ENCODE data around the gene SAMD14. TPM values are rescaled to one million over a fixed set of nuclear protein-coding genes. Genes with fewer than 3 reads are reported as not detected.

The SAMD14 gene
- total RNA-seq, 1 donor from 2014 or later, result 3.6 TPM

DNA sequence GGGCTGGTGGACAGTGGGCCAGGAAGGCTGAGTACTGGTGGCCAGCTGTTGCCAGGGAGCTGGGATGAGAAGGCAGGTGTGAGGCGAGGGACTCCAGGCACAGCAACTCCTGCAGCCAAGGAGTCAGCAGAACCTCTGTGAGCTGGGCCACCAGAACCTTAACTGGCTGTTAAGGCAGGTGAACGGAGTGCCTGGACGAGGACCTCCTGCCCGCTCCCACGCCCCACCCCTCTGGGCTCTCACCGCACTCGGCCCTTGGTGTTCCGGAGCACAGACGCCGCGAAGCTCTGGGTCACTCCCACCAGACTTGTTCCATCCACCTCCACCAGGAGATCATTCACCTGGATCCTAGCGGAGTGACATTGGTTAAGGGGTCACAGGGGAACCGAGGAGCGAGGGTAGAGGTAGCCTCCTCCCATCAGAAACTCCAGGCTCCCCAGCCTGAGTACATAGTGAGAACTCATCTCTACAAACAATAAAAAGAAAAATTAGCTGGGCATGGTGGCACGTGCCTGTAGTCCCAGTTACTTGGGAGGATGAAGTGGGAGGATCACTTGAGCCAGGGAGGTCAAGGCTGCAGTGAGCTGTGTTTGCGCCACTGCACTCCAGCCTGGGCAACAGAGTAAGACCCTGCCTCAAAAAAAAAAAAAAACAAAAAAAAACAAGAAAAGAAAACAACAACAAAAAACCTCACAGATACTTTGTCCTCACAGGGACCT lies 11.2 kb upstream of the SAMD14 start:
- H3K27me3 Mint-ChIP-seq (ENCODE audit: insufficient read depth), result no peaks in the 10 kb centered on the region

DNA sequence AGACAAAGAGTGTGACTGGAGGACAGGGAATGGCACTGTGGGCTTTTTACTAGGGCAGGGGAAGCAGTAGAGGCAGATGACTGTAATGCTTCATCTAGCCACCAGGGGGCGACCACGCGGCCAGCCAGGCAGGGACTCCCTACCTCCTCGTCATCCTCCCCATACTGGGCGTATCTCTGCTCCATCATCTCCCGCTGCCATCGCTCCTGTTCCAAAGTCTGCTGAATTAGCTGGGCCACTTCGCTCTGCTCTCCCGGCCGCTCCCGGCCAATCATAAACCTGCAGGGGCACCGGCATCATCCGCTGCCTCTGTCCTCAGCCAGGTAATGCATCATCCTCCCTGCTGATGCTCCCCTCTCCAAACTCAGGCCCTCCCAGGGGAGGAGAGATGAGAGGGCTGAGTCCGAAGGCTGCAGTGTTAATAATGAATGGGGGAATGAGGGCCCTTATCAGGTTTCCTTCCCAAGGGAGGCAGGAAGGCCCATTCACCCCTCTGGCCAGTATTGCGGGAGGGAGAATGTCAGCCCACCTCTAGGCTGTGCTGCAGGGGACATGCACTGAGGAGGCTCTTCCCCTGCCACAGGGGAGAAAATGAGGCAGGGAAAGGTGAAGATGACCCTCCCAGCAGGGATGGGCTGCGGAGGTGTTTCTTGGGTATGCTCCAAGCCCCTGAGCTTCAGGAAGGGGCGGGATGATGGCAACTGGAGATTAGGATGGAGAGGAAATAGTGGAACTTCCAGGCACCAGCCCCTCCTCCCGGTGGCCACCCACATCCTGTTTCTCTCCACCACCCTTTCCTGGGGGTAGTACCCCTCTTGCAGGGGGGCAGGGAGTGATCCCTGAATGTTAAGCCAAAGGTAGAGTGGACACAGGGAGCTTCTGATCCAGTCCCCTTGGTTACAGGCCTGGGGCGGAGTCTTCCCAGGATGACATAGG lies 10.3 kb upstream of the SAMD14 start:
- H3K27ac Mint-ChIP-seq, result peak overlapping the region; percentile 79
- no peaks in the 10 kb centered on the region for H3K9me3 Mint-ChIP-seq
- no peaks in the 10 kb centered on the region for H3K27me3 Mint-ChIP-seq (ENCODE audit: insufficient read depth)
- peak; percentile 74 for DNase-seq (ENCODE audit: low spot score)
- H3K36me3 Mint-ChIP-seq (ENCODE audit: low read depth), result peaks cover 79% of the 10 kb centered on the region
- intact Hi-C loops (cut with micrococcal nuclease), result loop anchor here (1.0 to 2.0 kb wide), 5 partner anchors 11 to 157 kb away; no protein-coding TSS in a partner anchor
- peak overlapping the region; percentile 72 for H3K4me3 Mint-ChIP-seq
- peaks cover 80% of the 10 kb centered on the region for H3K4me1 Mint-ChIP-seq (ENCODE audit: low read depth)

More for the DNA sequence above, 11.2 kb upstream of the SAMD14 start:
- no peaks in the 10 kb centered on the region for H3K9me3 Mint-ChIP-seq
- peak overlapping the region; percentile 87 for H3K27ac Mint-ChIP-seq
- peaks cover 90% of the 10 kb centered on the region for H3K4me1 Mint-ChIP-seq (ENCODE audit: low read depth)
- peak overlapping the region; percentile 72 for H3K4me3 Mint-ChIP-seq
- no peak for DNase-seq (ENCODE audit: low spot score)
- intact Hi-C loops (cut with micrococcal nuclease), result loop anchor here (2.0 kb wide), 1 partner anchor 58 kb away; no protein-coding TSS in a partner anchor
- peaks cover 79% of the 10 kb centered on the region for H3K36me3 Mint-ChIP-seq (ENCODE audit: low read depth)

DNA sequence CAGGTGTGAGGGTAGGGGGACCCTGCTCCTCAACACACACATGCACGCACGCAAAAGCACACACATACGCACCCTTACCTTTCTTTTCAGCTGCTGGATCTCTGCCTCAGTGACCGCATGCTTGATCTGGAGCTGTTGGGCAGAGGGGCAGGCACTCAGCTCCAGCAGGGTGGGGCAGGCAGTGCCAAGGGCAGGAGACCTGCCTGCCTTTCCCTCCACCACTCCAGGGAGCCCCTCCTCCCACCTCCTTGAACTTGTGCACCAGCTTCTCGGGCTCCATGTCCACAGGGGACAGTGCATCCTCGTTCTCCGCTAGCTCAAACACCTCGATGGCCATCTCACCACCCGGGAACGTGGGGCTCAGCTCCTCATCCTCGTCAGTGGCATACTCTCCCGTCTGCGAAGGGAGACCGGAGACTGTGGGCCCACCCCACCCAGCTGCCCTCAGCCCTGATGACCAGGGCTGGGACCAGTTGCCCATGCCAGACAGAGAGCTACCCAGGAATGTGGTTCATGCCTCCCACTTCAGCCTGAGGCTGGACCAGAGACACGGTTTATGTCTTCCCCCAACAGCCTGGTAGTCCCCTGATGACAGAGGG lies 9.3 kb upstream of the SAMD14 start:
- peaks cover 71% of the 10 kb centered on the region for H3K4me1 Mint-ChIP-seq (ENCODE audit: low read depth)
- peak overlapping the region; percentile 72 for H3K4me3 Mint-ChIP-seq
- no peaks in the 10 kb centered on the region for H3K27me3 Mint-ChIP-seq (ENCODE audit: insufficient read depth)
- peak overlapping the region; percentile 79 for H3K27ac Mint-ChIP-seq
- DNase-seq (ENCODE audit: low spot score), result no peak
- no peaks in the 10 kb centered on the region for H3K9me3 Mint-ChIP-seq
- intact Hi-C loops (cut with micrococcal nuclease), result no loop called here
- H3K36me3 Mint-ChIP-seq (ENCODE audit: low read depth), result peaks cover 71% of the 10 kb centered on the region

GRCh38 chr17:50137042-50137441 lies 7.1 kb upstream of the SAMD14 start:
- no peak for DNase-seq (ENCODE audit: low spot score)
- H3K27me3 Mint-ChIP-seq (ENCODE audit: insufficient read depth), result no peaks in the 10 kb centered on the region
- H3K4me3 Mint-ChIP-seq, result no peak overlapping the region
- H3K36me3 Mint-ChIP-seq (ENCODE audit: low read depth), result peaks cover 66% of the 10 kb centered on the region
- peaks cover 55% of the 10 kb centered on the region for H3K4me1 Mint-ChIP-seq (ENCODE audit: low read depth)
- no peaks in the 10 kb centered on the region for H3K9me3 Mint-ChIP-seq
- intact Hi-C loops (cut with micrococcal nuclease), result no loop called here
- peak overlapping the region; percentile 21 for H3K27ac Mint-ChIP-seq

DNA sequence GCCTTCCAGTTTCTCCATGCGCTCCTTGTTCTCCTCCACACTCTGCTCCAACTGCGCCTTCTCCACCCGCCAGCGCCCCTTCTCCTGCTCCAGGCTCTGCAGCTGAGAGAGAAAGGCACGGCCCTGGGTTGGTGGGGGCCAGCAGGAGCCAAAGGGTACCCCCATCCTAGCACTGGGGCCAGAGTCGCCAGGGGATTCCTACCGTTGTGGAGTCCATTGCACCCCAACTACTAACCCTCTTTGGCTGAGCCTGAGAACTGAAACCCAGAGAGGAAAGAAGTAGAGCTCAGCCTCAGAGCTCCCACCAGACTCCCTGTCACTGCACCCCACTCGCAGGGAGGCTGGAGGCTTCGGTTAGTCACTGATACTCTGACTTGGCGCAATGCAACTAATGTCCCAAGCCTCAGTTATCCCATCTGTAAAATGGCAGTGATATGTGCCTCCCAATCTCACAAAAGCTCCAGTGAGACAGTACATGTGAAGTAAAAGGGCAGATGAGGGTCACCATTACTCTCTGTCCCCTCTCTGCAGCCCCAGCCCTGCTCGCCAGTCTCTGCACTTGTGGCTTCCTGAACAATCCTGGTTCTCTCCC lies 6.2 kb upstream of the SAMD14 start:
- Mint-ChIP-seq H3K4me3 (no peak overlapping the region), H3K36me3 (ENCODE audit: low read depth) (peaks cover 63% of the 10 kb centered on the region)

GRCh38 chr17:50135316-50136095 lies 5.5 kb upstream of the SAMD14 start:
- no peak overlapping the region for H3K4me3 Mint-ChIP-seq
- H3K27me3 Mint-ChIP-seq (ENCODE audit: insufficient read depth), result peaks cover 4% of the 10 kb centered on the region
- no peaks in the 10 kb centered on the region for H3K9me3 Mint-ChIP-seq
- peaks cover 55% of the 10 kb centered on the region for H3K4me1 Mint-ChIP-seq (ENCODE audit: low read depth)
- H3K36me3 Mint-ChIP-seq (ENCODE audit: low read depth), result peaks cover 58% of the 10 kb centered on the region
- intact Hi-C loops (cut with micrococcal nuclease), result no loop called here
- no peak overlapping the region for H3K27ac Mint-ChIP-seq
- DNase-seq (ENCODE audit: low spot score), result no peak

More for the DNA sequence above, 6.2 kb upstream of the SAMD14 start:
- Mint-ChIP-seq H3K27ac (no peak overlapping the region), H3K9me3 (no peaks in the 10 kb centered on the region), H3K4me1 (ENCODE audit: low read depth) (peaks cover 55% of the 10 kb centered on the region), H3K27me3 (ENCODE audit: insufficient read depth) (no peaks in the 10 kb centered on the region)
- no peak for DNase-seq (ENCODE audit: low spot score)
- intact Hi-C loops (cut with micrococcal nuclease), result no loop called here

- Mint-ChIP-seq H3K4me3 (no peak overlapping the region), H3K27me3 (ENCODE audit: insufficient read depth) (peaks cover 5% of the 10 kb centered on the region), H3K9me3 (no peaks in the 10 kb centered on the region), H3K27ac (no peak overlapping the region), H3K4me1 (ENCODE audit: low read depth) (peaks cover 45% of the 10 kb centered on the region), H3K36me3 (ENCODE audit: low read depth) (peaks cover 48% of the 10 kb centered on the region)
- DNase-seq (ENCODE audit: low spot score), result no peak
- intact Hi-C loops (cut with micrococcal nuclease), result no loop called here
Measured at GRCh38 chr17:50134206-50135110, 4.5 kb upstream of the SAMD14 start.

GRCh38 chr17:50133769-50134099 lies 3.8 kb upstream of the SAMD14 start:
- intact Hi-C loops (cut with micrococcal nuclease), result no loop called here
- H3K27ac Mint-ChIP-seq, result no peak overlapping the region
- no peak overlapping the region for H3K4me3 Mint-ChIP-seq
- no peak for DNase-seq (ENCODE audit: low spot score)
- peaks cover 8% of the 10 kb centered on the region for H3K27me3 Mint-ChIP-seq (ENCODE audit: insufficient read depth)
- H3K4me1 Mint-ChIP-seq (ENCODE audit: low read depth), result peaks cover 45% of the 10 kb centered on the region
- H3K9me3 Mint-ChIP-seq, result no peaks in the 10 kb centered on the region
- H3K36me3 Mint-ChIP-seq (ENCODE audit: low read depth), result peaks cover 42% of the 10 kb centered on the region

DNA sequence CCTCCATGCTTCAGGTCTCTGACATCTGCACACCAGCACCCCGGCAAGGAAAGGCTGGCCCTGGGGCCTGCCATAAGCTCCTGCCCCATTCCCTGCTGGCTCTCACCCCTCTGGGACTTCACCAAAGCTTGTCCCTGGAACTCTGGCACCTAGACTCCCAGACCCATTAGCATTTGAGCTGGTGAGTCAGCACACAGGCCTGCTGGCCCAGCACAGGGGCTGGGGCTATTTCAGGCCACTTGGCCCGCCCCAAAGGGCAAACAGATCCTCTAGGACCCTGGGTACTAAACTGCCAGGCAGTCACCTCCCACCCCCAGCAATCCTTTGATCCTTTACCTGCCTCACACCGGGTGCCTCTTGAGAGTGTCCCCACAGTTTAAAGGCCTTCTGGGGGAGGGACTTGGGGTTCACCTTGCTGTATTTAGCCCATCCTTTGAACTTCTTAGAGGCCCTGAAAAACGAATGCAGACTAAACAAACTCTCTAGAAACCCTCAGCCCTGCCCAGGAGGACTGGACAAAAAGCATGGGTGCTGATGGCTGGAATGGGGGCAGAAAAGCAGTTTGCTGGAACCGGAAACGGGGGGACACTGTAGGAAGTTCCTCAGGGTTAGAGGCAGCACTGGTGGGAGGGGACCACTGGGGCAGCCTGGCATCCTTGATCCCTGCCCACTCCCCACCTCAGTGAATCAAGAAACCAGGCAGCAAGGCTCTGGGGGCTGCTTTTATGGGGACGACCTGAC lies 3.2 kb upstream of the SAMD14 start:
- H3K9me3 Mint-ChIP-seq, result no peaks in the 10 kb centered on the region

GRCh38 chr17:50132104-50132794 lies 2.3 kb upstream of the SAMD14 start:
- Mint-ChIP-seq H3K4me3 (no peak overlapping the region), H3K27me3 (ENCODE audit: insufficient read depth) (peaks cover 20% of the 10 kb centered on the region), H3K9me3 (no peaks in the 10 kb centered on the region), H3K36me3 (ENCODE audit: low read depth) (peaks cover 28% of the 10 kb centered on the region), H3K4me1 (ENCODE audit: low read depth) (peaks cover 46% of the 10 kb centered on the region), H3K27ac (peak overlapping the region; percentile 40)
- no peak for DNase-seq (ENCODE audit: low spot score)
- intact Hi-C loops (cut with micrococcal nuclease), result no loop called here

More for the DNA sequence above, 3.2 kb upstream of the SAMD14 start:
- Mint-ChIP-seq H3K4me3 (no peak overlapping the region), H3K27me3 (ENCODE audit: insufficient read depth) (peaks cover 12% of the 10 kb centered on the region), H3K27ac (no peak overlapping the region), H3K4me1 (ENCODE audit: low read depth) (peaks cover 48% of the 10 kb centered on the region), H3K36me3 (ENCODE audit: low read depth) (peaks cover 37% of the 10 kb centered on the region)
- no peak for DNase-seq (ENCODE audit: low spot score)
- intact Hi-C loops (cut with micrococcal nuclease), result no loop called here

Data from activated T-helper 1 cell treated with anti-CD3 and anti-CD28 coated beads, Interleukin-12 subunit alpha, Interleukin-12 subunit beta, Interleukin-2, Interleukin-4 antibody, amounts not matched to agents 30 ng/mL and 10 ng/mL and 1 ng/mL, durations not matched to agents 14 hours and 24 hours and 36 hours (primary cell).